ENCODE measurements around the gene MXRA7.
"Not testable (repeated sequence)": the region's sequence is repeated elsewhere in the genome, so short reads cannot be mapped to it uniquely, and the experiment has no call there.

Gene MXRA7

DNA sequence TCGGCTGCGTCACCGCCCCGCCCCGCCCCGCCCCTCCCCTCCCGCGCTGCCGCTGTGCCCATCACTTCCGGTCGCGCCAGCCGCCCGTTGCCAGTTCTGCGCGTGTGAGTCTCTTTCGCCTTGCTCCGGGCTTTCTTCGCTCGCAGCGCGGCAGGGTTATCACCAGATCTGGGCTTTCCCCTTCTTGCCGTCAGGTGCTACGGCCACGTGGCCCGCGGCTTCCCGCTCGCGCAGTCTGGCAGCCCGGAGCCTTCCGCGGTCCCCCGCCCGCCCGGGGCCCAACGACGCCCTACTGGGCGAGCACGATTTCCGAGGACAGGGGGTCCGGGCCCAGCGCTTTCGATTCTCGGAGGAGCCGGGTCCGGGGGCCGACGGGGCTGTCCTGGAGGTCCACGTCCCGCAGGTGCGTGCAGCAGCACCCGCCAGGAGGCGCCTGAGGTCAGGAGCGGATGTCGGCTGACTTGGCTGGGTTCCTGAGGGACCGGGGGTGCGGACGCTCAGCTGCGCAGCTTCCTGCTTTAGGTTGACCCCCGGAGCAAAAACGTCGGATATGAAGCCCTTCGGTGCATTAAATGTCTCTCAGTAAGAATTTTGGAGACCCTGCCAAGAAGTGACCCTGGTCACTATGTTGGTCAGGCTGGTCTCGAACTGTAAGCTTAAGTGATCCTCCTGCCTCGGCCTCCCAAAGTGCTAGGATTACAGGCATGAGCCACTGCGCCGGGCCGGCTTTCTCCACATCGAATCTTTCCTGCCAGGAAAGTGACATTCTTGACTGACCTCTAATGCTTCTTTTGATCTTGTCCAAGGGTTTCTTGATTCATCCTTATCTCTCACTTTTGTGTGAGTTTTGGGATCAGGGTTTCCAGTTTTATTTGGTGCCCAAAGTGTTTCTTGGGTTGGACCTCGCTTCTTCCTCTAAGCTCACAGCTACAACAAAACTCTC lies 16.3 kb upstream of the MXRA7 start, which contains the start of gene METTL23:
Gene METTL23, plus strand, starts transcription at position 64 of the 943 bp plus-strand sequence. CDS start 2,872 bp downstream, outside the sequence.
- H3K27ac ChIP-seq: peak within 1 kb of the TSS; percentile 98
- ChIA-PET POLR2A (ENCODE audit: low non-redundant PET) (interaction anchor here (0.6 to 1.5 kb wide), 3 partner anchors 8 to 56 kb away, joined by 3 to 5 read pairs (median 3); partner anchors contain the start of gene SRSF2), CTCF (interaction anchor here (0.6 to 1.0 kb wide), 5 partner anchors 14 to 521 kb away, joined by 3 to 5 read pairs (median 4); no protein-coding TSS in a partner anchor)
- peak; percentile 85 for TF ChIP-seq CTCF (conservative IDR thresholded peaks at IDR 0.05; ENCODE audit: low read depth)
- DNase-seq (ENCODE audit: low spot score): peak; percentile 80

GRCh38 chr17:76726231-76726775 lies 15.5 kb upstream of the MXRA7 start, which contains the start of gene JMJD6:
Gene JMJD6, minus strand, starts transcription at chr17:76726606. Its CDS starts 131 bp downstream, at chr17:76726475.
- CTCF ChIA-PET: interaction anchor here (0.7 kb wide), 1 partner anchor 359 kb away, joined by 4 read pairs; no protein-coding TSS in a partner anchor
- peak; percentile 97 for DNase-seq (ENCODE audit: low spot score)
- peak within 1 kb of the TSS; percentile 98 for H3K27ac ChIP-seq
- POLR2A ChIA-PET (ENCODE audit: low non-redundant PET): interaction anchor here (1.0 kb wide), 1 partner anchor 55 kb away, joined by 3 read pairs; no protein-coding TSS in a partner anchor
- no peak for TF ChIP-seq CTCF (conservative IDR thresholded peaks at IDR 0.05; ENCODE audit: low read depth)

DNA sequence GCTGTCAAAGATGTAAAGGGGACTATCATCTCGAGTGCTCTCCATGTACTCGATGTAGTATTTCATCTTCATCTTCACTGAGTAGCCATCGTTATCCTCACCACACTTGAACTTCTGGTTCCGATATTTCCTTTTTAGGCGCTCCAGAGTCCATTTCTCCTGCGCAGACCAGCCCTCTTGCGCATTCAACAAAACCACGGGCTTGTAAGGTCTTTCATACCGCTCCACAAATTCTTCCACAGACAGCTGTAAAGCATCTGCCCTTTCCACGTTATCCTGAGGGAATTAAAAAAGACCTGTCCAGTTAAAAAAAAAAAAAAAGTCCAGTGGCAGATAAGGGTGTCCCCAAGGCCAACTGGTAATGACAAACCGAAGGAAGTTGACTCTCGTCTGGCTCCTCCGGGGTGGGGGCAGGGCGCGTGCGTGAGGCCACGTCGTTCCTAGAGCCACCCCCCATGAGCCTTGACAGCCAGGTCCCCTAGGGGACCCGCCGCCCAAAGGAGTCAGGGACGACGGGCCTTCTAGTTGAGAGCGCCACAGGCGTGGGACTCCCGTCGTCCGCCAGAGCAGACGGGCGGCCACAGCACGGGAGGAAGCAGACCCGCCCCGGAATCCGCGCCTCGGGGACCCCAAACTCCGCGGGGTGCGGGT lies 14.9 kb upstream of the MXRA7 start:
- peak; percentile 32 for DNase-seq (ENCODE audit: low spot score)
- no peak for TF ChIP-seq CTCF (conservative IDR thresholded peaks at IDR 0.05; ENCODE audit: low read depth)
- CTCF ChIA-PET: interaction anchor here (0.7 kb wide), 1 partner anchor 359 kb away, joined by 4 read pairs; no protein-coding TSS in a partner anchor
- POLR2A ChIA-PET (ENCODE audit: low non-redundant PET): interaction anchor here (0.9 kb wide), 1 partner anchor 11 kb away, joined by 5 read pairs; no protein-coding TSS in a partner anchor
- peak overlapping the region; percentile 98 for H3K27ac ChIP-seq

DNA sequence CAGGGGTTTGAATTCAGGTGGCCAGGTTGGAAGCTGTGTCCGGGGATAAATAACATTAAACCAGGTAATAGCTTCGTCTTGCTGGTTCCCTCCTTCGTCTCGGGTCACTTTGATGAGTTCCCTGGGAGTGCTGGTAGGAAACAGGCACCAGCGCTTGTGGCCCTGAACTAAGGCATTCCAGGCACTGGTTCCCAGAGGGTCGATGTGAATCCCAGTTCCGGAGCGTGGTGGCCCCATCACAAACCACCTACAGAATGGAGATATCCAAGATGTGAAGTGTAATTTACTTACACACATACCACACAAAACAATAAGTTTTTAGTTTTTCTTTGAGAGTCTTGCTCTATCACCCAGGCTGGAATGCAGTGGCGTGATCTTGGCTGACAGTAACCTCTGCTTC lies 13.0 kb upstream of the MXRA7 start:
- ChIA-PET CTCF (no interaction called here), POLR2A (ENCODE audit: low non-redundant PET) (interaction anchor here (0.5 kb wide), 1 partner anchor 61 kb away, joined by 11 read pairs; no protein-coding TSS in a partner anchor)
- DNase-seq (ENCODE audit: low spot score): no peak

DNA sequence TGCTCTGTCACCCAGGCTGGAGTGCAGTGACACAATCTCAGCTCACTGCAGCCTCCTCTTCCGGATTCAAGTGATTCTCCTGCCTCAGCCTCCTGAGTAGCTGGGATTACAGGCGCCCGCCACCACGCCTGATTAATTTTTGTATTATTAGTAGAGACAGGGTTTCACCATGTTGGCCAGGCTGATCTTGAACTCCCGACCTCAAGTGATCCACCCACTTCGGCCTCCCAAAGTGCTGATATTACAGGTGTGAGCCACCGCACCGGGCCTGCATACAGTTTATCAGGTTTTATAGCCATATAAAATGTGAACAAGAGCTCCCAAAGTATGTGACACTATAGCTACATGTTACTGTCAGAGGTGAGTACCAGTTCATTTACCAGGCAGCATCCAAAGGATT lies 12.2 kb upstream of the MXRA7 start:
- H3K27ac ChIP-seq; DNase-seq (ENCODE audit: low spot score); POLR2A ChIA-PET (ENCODE audit: low non-redundant PET); CTCF ChIA-PET: not testable (repeated sequence)

More for the DNA sequence above, 13.0 kb upstream of the MXRA7 start:
- TF ChIP-seq CTCF (conservative IDR thresholded peaks at IDR 0.05; ENCODE audit: low read depth): no peak
- peak overlapping the region; percentile 3; the same call in 1 of the 2 replicates for H3K27ac ChIP-seq

DNA sequence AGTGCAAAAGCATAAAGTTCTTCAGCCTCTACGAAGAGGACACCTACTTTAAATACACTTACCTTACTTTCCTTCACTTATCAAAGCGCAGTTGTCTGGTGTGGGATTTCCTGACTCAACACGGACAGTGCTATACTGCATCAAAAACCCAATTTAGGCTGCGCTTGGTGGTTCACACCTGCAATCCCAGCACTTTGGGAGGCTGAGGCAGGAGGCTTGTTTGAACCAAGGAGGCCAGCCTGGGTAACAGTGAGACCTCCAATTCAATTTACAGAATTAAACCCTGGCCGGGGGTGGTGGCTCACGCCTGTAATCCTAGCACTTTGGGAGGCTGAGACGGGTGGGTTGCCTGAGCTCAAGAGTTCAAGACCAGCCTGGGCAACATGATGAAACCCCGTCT lies 11.5 kb upstream of the MXRA7 start:
- TF ChIP-seq CTCF (conservative IDR thresholded peaks at IDR 0.05; ENCODE audit: low read depth): no peak
- H3K27ac ChIP-seq: peak overlapping the region; percentile 29; the same call in 1 of the 2 replicates
- no peak for DNase-seq (ENCODE audit: low spot score)
- CTCF ChIA-PET: no interaction called here
- POLR2A ChIA-PET (ENCODE audit: low non-redundant PET): no interaction called here
